Transverse colon (tissue), 4 donors: ENCODE measurements around the gene GABRG3.

ENCODE experiments used
- CTCF ChIP-seq, 5 experiments: fragments of 200-600 bp in 3 of 5; fragments of 450-650 bp in 2 of 5; sonication (generic) in 3 of 5; IDR thresholded peaks; 1 replicate in 2 of 5; 2 replicates in 3 of 5; pipeline ENCODE4 v1.5.1; 2016 to 2017; ENCODE audit warnings: antibody characterized with exemption in 5 of 5, inconsistent platforms in 3 of 5, mild to moderate bottlenecking in 2 of 5, moderate library complexity in 1 of 5
- EP300 ChIP-seq: sonication (generic); formaldehyde crosslinking; IDR thresholded peaks from one replicate; pipeline ENCODE4 v1.6.1; 2017; ENCODE audit warnings: antibody characterized with exemption, low read depth
- POLR2A ChIP-seq: fragments of 450-650 bp; IDR thresholded peaks from one replicate; pipeline ENCODE4 v1.6.1; 2016; ENCODE audit warnings: antibody characterized with exemption, mild to moderate bottlenecking, moderate library complexity
- POLR2AphosphoS5 ChIP-seq, 3 donors: sonication (generic); formaldehyde crosslinking; IDR thresholded peaks; one replicate each; pipeline ENCODE4 v1.6.1; 2016; ENCODE audit warnings: antibody characterized with exemption in 3 of 3

GRCh38 chr15:27126449-27126848, 155.5 kb downstream of the GABRG3 start:
- no peak for TF ChIP-seq POLR2A
- TF ChIP-seq POLR2AphosphoS5 (IDR thresholded peaks at IDR 0.05) = no peak
- TF ChIP-seq CTCF (IDR thresholded peaks at IDR 0.05) = no peak
- TF ChIP-seq EP300 = no peak
